Parathyroid adenoma (tissue), 2 donors: ENCODE data around the gene RASSF4.

Experiments used
- H2AFZ ChIP-seq: fragments of 300-600 bp; sonication (generic); one replicate; pipeline ENCODE4 v1.7.0; 2017; ENCODE audit warnings: antibody characterized with exemption, mild to moderate bottlenecking
- H3K27ac ChIP-seq: fragments of 300-600 bp; sonication (generic); one replicate; pipeline ENCODE4 v1.7.0; 2017
- H3K27me3 ChIP-seq: fragments of 300-600 bp; sonication (generic); one replicate; pipeline ENCODE4 v1.7.0; 2017; ENCODE audit warnings: low read length; ENCODE audit not compliant: control insufficient read depth, insufficient read depth
- H3K36me3 ChIP-seq: fragments of 300-600 bp; sonication (generic); one replicate; pipeline ENCODE4 v1.7.0; 2017; ENCODE audit warnings: low read length; ENCODE audit not compliant: control insufficient read depth, insufficient read depth
- H3K4me1 ChIP-seq: fragments of 300-600 bp; sonication (generic); one replicate; pipeline ENCODE4 v1.7.0; 2017; ENCODE audit warnings: control low read depth
- H3K4me2 ChIP-seq: fragments of 300-600 bp; sonication (generic); one replicate; pipeline ENCODE4 v1.7.0; 2017; ENCODE audit warnings: low read length
- H3K4me3 ChIP-seq: fragments of 300-600 bp; sonication (generic); one replicate; pipeline ENCODE4 v1.7.0; 2017; ENCODE audit warnings: low read depth, low read length
- H3K79me2 ChIP-seq: fragments of 300-600 bp; sonication (generic); one replicate; pipeline ENCODE4 v1.7.0; 2017; ENCODE audit warnings: control low read depth
- H3K9ac ChIP-seq: fragments of 300-600 bp; sonication (generic); one replicate; pipeline ENCODE4 v1.7.0; 2017; ENCODE audit warnings: mild to moderate bottlenecking
- H3K9me3 ChIP-seq: fragments of 300-600 bp; sonication (generic); one replicate; pipeline ENCODE4 v1.7.0; 2017; ENCODE audit warnings: low read length; ENCODE audit not compliant: control insufficient read depth
- CTCF ChIP-seq: fragments of 300-600 bp; sonication (generic); IDR thresholded peaks from one replicate; pipeline ENCODE4 v1.7.0; 2017; ENCODE audit warnings: antibody characterized with exemption, mild to moderate bottlenecking
- donor health status: primary hyperparathyroidism.

Gene RASSF4

GRCh38 chr10:44960482-44961229 is 1.1 kb downstream of the RASSF4 start:
- peaks cover 46% of the 10 kb centered on the region for H3K4me1 ChIP-seq
- H3K27me3 ChIP-seq = no peaks in the 10 kb centered on the region
- no peaks in the 10 kb centered on the region for H3K36me3 ChIP-seq
- H3K27ac ChIP-seq = peak overlapping the region; percentile 74
- H3K4me3 ChIP-seq = peak overlapping the region; percentile 65
- no peak for TF ChIP-seq CTCF
- no peak overlapping the region for H3K9ac ChIP-seq
- H3K9me3 ChIP-seq = no peaks in the 10 kb centered on the region
- peak overlapping the region; percentile 83 for H3K4me2 ChIP-seq
- peak overlapping the region; percentile 97 for H2AFZ ChIP-seq
- H3K79me2 ChIP-seq = peaks cover 13% of the 10 kb centered on the region

- no peak for TF ChIP-seq CTCF
- Histone ChIP-seq H3K27me3 (no peaks in the 10 kb centered on the region), H3K9me3 (no peaks in the 10 kb centered on the region), H3K27ac (peak overlapping the region; percentile 1), H3K9ac (no peak overlapping the region), H2AFZ (no peak overlapping the region), H3K4me1 (peaks cover 46% of the 10 kb centered on the region), H3K36me3 (no peaks in the 10 kb centered on the region), H3K79me2 (peaks cover 18% of the 10 kb centered on the region), H3K4me3 (no peak overlapping the region), H3K4me2 (no peak overlapping the region)
These were observed 1.6 kb downstream of the RASSF4 start for GRCh38 chr10:44961230-44961571.

GRCh38 chr10:44961931-44962750 is 2.5 kb downstream of the RASSF4 start:
- H3K27ac ChIP-seq = no peak overlapping the region
- peaks cover 25% of the 10 kb centered on the region for H3K79me2 ChIP-seq
- H2AFZ ChIP-seq = no peak overlapping the region
- H3K36me3 ChIP-seq = no peaks in the 10 kb centered on the region
- no peaks in the 10 kb centered on the region for H3K27me3 ChIP-seq
- H3K4me2 ChIP-seq = no peak overlapping the region
- TF ChIP-seq CTCF = no peak
- no peaks in the 10 kb centered on the region for H3K9me3 ChIP-seq
- H3K4me1 ChIP-seq = peaks cover 46% of the 10 kb centered on the region
- no peak overlapping the region for H3K9ac ChIP-seq
- no peak overlapping the region for H3K4me3 ChIP-seq

- peak; percentile 23 for TF ChIP-seq CTCF
- H2AFZ ChIP-seq = peak overlapping the region; percentile 76
- H3K27ac ChIP-seq = peak overlapping the region; percentile 74
- H3K4me3 ChIP-seq = no peak overlapping the region
- peaks cover 35% of the 10 kb centered on the region for H3K79me2 ChIP-seq
- no peak overlapping the region for H3K9ac ChIP-seq
- H3K27me3 ChIP-seq = no peaks in the 10 kb centered on the region
- no peaks in the 10 kb centered on the region for H3K36me3 ChIP-seq
- no peak overlapping the region for H3K4me2 ChIP-seq
- no peaks in the 10 kb centered on the region for H3K9me3 ChIP-seq
- H3K4me1 ChIP-seq = peaks cover 46% of the 10 kb centered on the region
These were observed 3.5 kb downstream of the RASSF4 start for GRCh38 chr10:44962870-44963738.
